Stomach (tissue), 9 donors: Measurements from ENCODE around the gene ABCD3. TPM values are rescaled to one million over a fixed set of nuclear protein-coding genes. Genes with fewer than 3 reads are reported as not detected.

Experiments
- DNase-seq, 2 donors: peaks; one replicate each; pipeline versions ENCODE4 v3.0.0 to v3.0.0-alpha.2; 2013 to 2019
- H3K27ac ChIP-seq, 5 donors: fragments of 200-600 bp in 4 of 5; sonication (generic) in 4 of 5; one replicate each; pipeline ENCODE4 v1.5.1; 2013 to 2019; ENCODE audit warnings: mild to moderate bottlenecking in 1 of 5, moderate library complexity in 1 of 5
- H3K27me3 ChIP-seq, 3 donors: fragments of 200-600 bp; sonication (generic); one replicate each; pipeline ENCODE4 v1.5.1; 2017 to 2019; ENCODE audit warnings: mixed run types in 1 of 3
- H3K36me3 ChIP-seq, 4 donors: fragments of 200-600 bp; sonication (generic); 1 replicate in 3 of 4; 2 replicates in 1 of 4; pipeline ENCODE4 v1.5.1; 2016 to 2019
- H3K4me1 ChIP-seq, 4 donors: fragments of 200-600 bp; sonication (generic); one replicate each; pipeline ENCODE4 v1.5.1; 2016 to 2019
- H3K4me3 ChIP-seq, 4 donors: fragments of 200-600 bp; sonication (generic) in 3 of 4; one replicate each; pipeline ENCODE4 v1.5.1; 2016 to 2019; ENCODE audit warnings: mild to moderate bottlenecking in 1 of 4
- H3K9me3 ChIP-seq, 4 donors: fragments of 200-600 bp; sonication (generic); one replicate each; pipeline ENCODE4 v1.5.1; 2016 to 2019
- CTCF ChIP-seq, 7 experiments: fragments of 450-650 bp in 4 of 7; fragments of 200-600 bp in 3 of 7; sonication (generic) in 3 of 7; IDR thresholded peaks; one replicate each; pipeline ENCODE4 v1.5.1; 2016 to 2019; ENCODE audit warnings: antibody characterized with exemption in 7 of 7, control low read depth in 2 of 7, mild to moderate bottlenecking in 1 of 7
- EP300 ChIP-seq: sonication (generic); formaldehyde crosslinking; IDR thresholded peaks from one replicate; pipeline ENCODE4 v1.6.1; 2017; ENCODE audit warnings: antibody characterized with exemption
- POLR2A ChIP-seq, 4 donors: fragments of 450-650 bp; IDR thresholded peaks; one replicate each; pipeline ENCODE4 v1.6.1; 2016; ENCODE audit warnings: antibody characterized with exemption in 4 of 4, control low read depth in 2 of 4, mild to moderate bottlenecking in 1 of 4, moderate library complexity in 1 of 4
- POLR2AphosphoS5 ChIP-seq, 3 donors: sonication (generic); formaldehyde crosslinking; IDR thresholded peaks; one replicate each; pipeline ENCODE4 v1.6.1; 2016; ENCODE audit warnings: antibody characterized with exemption in 3 of 3
- WGBS, 5 donors: extraction: QIAGEN DNeasy Blood & Tissue Kit in 3 of 5; methylation state at CpG; one replicate each; pipeline versions ENCODE4 v1.1.5 to v1.1.7; 2013 to 2018; 5-methylcytosine and 5-hydroxymethylcytosine counted together
- intact Hi-C: fragments of 100-400 bp; cut with DNase I; formaldehyde crosslinking; loops from one replicate; pipeline ENCODE4 v1.15.1; 2023; ENCODE audit warnings: low total_unique reads
- polyA plus RNA-seq, 3 donors: library from polyadenylated mRNA; stranded (reverse); fragments of 200-250 nt; gene quantifications; one replicate each; pipeline ENCODE4 v1.2.3, GENCODE V29; 2013
- total RNA-seq, 5 donors: library from RNA; depleted of rRNA; stranded (reverse); fragments of >200 nt; gene quantifications; one replicate each; pipeline versions ENCODE4 v1.1.0 to v1.2.3, GENCODE V29; 2014 to 2016
- donor health status: healthy with polysubstance abuse.
- donor health status: Bipolar disorder and iron deficiency.
- donor health status: healthy.

ABCD3 gene
- total and polyA plus RNA-seq, 8 donors: 8.8 to 124 (median 18.4) TPM

GRCh38 chr1:94398356-94398755, 19.8 kb upstream of the ABCD3 start:
- intact Hi-C loops: no loop called here
- Histone ChIP-seq H3K4me3 (no peak overlapping the region), H3K27me3 (no peaks in the 10 kb centered on the region), H3K9me3 (no peaks in the 10 kb centered on the region), H3K4me1 (peaks cover 0 to 5% (median 0%) of the 10 kb centered on the region in 4 donors), H3K36me3 (no peaks in the 10 kb centered on the region), H3K27ac (no peak overlapping the region)
- WGBS, 5 donors: 87 to 93% (median 91%) methylated on average over 5 of the region's 5 CpGs
- DNase-seq: no peak
- no peak for TF ChIP-seq POLR2AphosphoS5 (IDR thresholded peaks at IDR 0.05)
- TF ChIP-seq POLR2A (IDR thresholded peaks at IDR 0.05): no peak
- TF ChIP-seq CTCF (IDR thresholded peaks at IDR 0.05): no peak
- TF ChIP-seq EP300: no peak

- intact Hi-C loops: no loop called here
- H3K9me3 ChIP-seq: no peaks in the 10 kb centered on the region
- no peaks in the 10 kb centered on the region for H3K27me3 ChIP-seq
- no peak overlapping the region for H3K27ac ChIP-seq
- 59 to 69% (median 66%) methylated on average over 3 of the region's 3 CpGs for WGBS, 5 donors
- H3K4me1 ChIP-seq: peaks cover 0 to 5% (median 0%) of the 10 kb centered on the region in 4 donors
- no peak for DNase-seq
- H3K36me3 ChIP-seq: no peaks in the 10 kb centered on the region
- TF ChIP-seq EP300 (no peak), POLR2AphosphoS5 (IDR thresholded peaks at IDR 0.05) (no peak), CTCF (IDR thresholded peaks at IDR 0.05) (no peak), POLR2A (IDR thresholded peaks at IDR 0.05) (no peak)
- no peak overlapping the region for H3K4me3 ChIP-seq
These were observed 18.7 kb upstream of the ABCD3 start for GRCh38 chr1:94399453-94399852.

GRCh38 chr1:94401206-94401605, 17.0 kb upstream of the ABCD3 start:
- WGBS, 5 donors: 86 to 94% (median 90%) methylated on average over 4 of the region's 4 CpGs
- no peak for DNase-seq
- Histone ChIP-seq H3K9me3 (no peaks in the 10 kb centered on the region), H3K4me3 (no peak overlapping the region), H3K36me3 (no peaks in the 10 kb centered on the region), H3K27ac (no peak overlapping the region), H3K4me1 (no peaks in the 10 kb centered on the region), H3K27me3 (no peaks in the 10 kb centered on the region)
- intact Hi-C loops: no loop called here
- no peak for TF ChIP-seq EP300

- intact Hi-C loops: no loop called here
- TF ChIP-seq POLR2AphosphoS5 (IDR thresholded peaks at IDR 0.05): no peak
- no peak for TF ChIP-seq EP300
- no peak for TF ChIP-seq CTCF (IDR thresholded peaks at IDR 0.05)
- no peak for TF ChIP-seq POLR2A (IDR thresholded peaks at IDR 0.05)
- DNase-seq: no peak
- Histone ChIP-seq H3K36me3 (no peaks in the 10 kb centered on the region), H3K27ac (no peak overlapping the region), H3K27me3 (no peaks in the 10 kb centered on the region), H3K4me3 (no peak overlapping the region), H3K4me1 (no peaks in the 10 kb centered on the region), H3K9me3 (no peaks in the 10 kb centered on the region)
- WGBS, 5 donors: 68 to 80% (median 73%) methylated on average over 4 of the region's 4 CpGs
These were observed 11.7 kb upstream of the ABCD3 start for GRCh38 chr1:94406446-94406845.

- no peaks in the 10 kb centered on the region for H3K9me3 ChIP-seq
- no peaks in the 10 kb centered on the region for H3K36me3 ChIP-seq
- H3K27me3 ChIP-seq: no peaks in the 10 kb centered on the region
- no peak for DNase-seq
- intact Hi-C loops: no loop called here
- TF ChIP-seq EP300 (no peak), CTCF (IDR thresholded peaks at IDR 0.05) (no peak), POLR2AphosphoS5 (IDR thresholded peaks at IDR 0.05) (no peak), POLR2A (IDR thresholded peaks at IDR 0.05) (no peak)
- H3K4me3 ChIP-seq: no peak overlapping the region
- no peaks in the 10 kb centered on the region for H3K4me1 ChIP-seq
- H3K27ac ChIP-seq: no peak overlapping the region
- WGBS, 5 donors: 82 to 93% (median 86%) methylated on average over 8 of the region's 8 CpGs
These were observed 9.9 kb upstream of the ABCD3 start for GRCh38 chr1:94408104-94408830.
